GM19035 (cell line): ENCODE data around the gene ZBTB9.
A peak's percentile ranks its signal among the peaks of the same experiment; 100 is the strongest.

ENCODE experiments used
- ATAC-seq: cut with Tn5 transposase; IDR thresholded peaks from one replicate; pipeline ENCODE4 v1.9.1; 2021; ENCODE audit not compliant: unreplicated experiment

The ZBTB9 gene

GRCh38 chr6:33454009-33454946 lies at the start of gene ZBTB9:
ZBTB9 (plus strand) TSS chr6:33454576; CDS start chr6:33455101, 525 bp downstream.
- ATAC-seq: peak; percentile 96

DNA sequence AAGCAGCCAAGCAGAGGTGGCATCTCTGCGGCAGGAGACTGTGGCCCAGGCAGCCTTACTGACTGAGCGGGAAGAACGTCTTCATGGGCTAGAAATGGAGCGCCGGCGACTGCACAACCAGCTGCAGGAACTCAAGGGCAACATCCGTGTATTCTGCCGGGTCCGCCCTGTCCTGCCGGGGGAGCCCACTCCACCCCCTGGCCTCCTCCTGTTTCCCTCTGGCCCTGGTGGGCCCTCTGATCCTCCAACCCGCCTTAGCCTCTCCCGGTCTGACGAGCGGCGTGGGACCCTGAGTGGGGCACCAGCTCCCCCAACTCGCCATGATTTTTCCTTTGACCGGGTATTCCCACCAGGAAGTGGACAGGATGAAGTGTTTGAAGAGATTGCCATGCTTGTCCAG lies 49.5 kb upstream of the ZBTB9 start:
- ATAC-seq: no peak

DNA sequence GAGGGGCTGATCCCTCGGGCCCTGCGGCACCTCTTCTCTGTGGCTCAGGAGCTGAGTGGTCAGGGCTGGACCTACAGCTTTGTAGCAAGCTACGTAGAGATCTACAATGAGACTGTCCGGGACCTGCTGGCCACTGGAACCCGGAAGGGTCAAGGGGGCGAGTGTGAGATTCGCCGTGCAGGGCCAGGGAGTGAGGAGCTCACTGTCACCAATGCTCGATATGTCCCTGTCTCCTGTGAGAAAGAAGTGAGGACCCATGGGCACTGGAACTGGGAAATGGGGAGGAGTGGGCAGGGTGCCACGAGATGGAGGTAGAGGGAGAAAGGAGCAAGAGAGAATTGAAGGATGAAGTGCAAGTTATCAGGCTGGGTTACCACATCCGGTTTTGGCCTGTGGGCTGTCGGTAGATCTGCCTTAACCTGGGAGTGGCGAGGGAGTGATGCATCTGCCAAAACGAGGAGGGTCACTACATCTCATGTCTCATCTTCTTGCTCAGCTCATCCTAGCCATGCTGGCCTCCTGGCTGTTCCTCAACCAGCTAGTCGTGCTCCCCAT lies 48.9 kb upstream of the ZBTB9 start:
- ATAC-seq: no peak

GRCh38 chr6:33406126-33406525 lies 48.2 kb upstream of the ZBTB9 start:
- ATAC-seq: no peak

DNA sequence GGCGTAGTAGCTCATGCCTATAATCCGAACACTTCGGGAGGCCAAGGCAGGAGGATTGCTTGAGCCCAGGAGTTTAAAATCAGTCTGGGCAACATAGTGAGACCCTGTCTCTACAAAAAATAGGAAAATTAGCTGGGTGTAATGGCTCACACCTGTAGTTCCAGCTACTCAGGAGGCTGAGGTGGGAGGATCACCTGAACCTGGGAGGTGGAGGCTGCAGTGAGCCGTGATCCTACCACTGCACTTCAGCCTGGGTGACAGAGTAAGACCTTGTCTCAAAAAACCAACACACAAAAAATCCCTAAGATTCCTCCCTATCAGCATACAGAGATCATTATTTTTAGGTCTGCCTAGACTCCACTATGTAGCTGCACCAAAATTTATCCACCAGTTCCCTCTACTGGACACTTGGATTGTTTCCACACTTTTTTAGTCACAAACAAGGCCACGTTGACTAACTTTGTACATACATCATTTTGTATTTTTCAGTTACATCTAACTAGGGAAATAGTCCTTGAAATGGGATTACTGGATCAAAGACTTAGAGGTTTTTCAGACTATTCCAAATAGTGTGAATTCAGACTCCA lies 47.2 kb upstream of the ZBTB9 start:
- no peak for ATAC-seq

GRCh38 chr6:33410050-33410710 lies 44.2 kb upstream of the ZBTB9 start:
- ATAC-seq: peak; percentile 83

GRCh38 chr6:33410711-33411631 lies 43.4 kb upstream of the ZBTB9 start, which contains the start of gene PHF1:
PHF1 (plus strand) TSS chr6:33411014; CDS start chr6:33412264, 1,250 bp downstream.
- ATAC-seq: peak; percentile 43

DNA sequence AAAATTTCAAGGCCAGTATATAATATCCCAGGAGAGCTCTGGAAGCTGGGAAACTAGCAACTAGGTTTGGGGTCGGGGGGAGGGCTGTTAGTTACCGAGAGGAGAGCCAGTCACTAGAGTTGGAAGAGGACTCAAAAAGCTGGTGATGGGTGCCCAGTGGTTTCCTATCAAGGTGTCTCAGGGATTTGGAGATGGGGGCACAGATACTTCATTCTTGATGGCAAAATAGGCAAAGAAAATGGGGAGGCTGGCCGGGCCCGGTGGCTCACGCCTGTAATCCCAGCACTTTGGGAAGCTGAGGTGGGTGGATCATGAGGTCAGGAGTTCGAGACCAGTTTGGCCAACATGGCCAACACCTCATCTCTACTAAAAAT lies 42.8 kb upstream of the ZBTB9 start:
- no peak for ATAC-seq

DNA sequence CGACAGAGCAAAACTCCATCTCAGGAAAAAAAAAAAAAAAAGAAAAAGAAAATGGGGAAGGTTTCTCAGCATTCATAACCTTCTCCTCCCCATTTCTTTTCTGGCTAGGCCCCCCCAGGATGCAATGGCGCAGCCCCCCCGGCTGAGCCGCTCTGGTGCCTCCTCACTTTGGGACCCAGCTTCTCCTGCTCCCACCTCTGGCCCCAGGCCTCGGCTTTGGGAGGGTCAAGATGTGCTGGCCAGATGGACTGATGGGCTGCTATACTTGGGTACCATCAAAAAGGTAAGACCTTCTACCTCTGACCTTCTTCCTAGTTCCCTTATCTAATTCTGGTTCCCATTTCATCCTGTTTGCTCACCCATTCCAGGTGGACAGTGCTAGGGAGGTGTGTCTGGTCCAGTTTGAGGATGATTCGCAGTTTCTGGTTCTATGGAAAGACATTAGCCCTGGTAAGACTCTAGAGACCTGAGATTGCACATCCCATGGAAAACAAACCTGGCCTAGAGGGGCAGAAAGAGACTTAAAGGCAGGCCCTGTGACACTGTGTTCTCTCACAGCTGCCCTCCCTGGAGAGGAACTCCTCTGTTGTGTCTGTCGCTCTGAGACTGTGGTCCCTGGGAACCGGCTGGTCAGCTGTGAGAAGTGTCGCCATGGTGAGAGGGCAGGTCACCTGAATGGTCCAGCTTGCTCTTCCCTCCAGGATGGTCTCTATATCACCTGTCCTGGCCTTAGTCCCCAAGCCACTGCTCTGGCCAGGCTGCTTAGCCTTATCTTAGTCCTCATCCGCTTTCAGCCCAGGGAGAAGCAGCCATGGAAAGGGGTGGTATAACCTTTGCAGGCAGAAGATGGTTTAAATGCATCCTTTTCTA lies 42.0 kb upstream of the ZBTB9 start:
- no peak for ATAC-seq

DNA sequence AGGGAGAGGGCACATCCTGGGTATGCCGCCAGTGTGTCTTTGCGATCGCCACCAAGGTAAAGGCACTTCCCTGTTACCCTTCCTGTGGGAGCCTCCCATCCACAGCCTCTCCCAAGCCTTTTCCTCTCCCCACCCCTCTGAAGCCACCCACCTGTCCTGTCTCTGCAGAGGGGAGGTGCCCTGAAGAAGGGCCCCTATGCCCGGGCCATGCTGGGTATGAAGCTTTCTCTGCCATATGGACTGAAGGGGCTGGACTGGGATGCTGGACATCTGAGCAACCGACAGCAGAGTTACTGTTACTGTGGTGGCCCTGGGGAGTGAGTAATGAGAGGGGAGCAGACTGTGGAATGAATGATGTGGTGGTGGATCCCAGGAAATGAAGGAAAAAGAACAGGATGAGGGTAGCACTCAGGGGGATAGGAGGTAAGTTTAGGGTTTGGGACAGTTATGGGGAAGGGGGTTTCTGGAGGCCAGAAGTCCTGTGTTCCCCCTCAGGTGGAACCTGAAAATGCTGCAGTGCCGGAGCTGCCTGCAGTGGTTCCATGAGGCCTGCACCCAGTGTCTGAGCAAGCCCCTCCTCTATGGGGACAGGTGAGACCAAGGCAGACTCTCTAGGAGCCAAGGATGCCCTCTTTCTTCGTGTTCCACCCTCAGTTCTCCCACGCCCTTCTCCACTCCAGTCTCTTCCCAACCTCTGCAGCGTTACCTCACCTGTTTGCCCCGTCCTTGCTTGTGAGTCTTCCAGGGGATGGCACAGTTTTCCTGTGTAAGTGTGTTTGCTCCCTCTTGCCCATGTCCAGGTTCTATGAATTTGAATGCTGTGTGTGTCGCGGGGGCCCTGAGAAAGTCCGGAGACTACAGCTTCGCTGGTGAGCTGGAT lies 40.9 kb upstream of the ZBTB9 start:
- no peak for ATAC-seq

GRCh38 chr6:33414592-33415271 lies 39.6 kb upstream of the ZBTB9 start:
- ATAC-seq: no peak

DNA sequence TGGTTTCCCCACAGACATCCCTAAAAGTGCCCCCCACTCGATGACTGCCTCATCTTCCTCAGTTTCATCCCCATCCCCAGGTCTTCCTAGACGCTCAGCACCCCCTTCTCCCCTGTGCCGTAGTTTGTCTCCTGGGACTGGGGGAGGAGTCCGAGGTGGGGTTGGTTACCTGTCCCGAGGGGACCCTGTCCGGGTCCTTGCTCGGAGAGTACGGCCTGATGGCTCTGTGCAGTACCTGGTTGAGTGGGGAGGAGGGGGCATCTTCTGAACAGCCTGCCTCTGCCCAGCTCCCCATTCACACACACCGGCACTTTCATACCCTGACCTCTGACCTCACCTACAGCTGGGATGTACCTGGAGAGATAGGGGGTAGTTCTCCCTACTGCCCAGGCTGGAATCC lies 38.5 kb upstream of the ZBTB9 start:
- ATAC-seq: no peak

DNA sequence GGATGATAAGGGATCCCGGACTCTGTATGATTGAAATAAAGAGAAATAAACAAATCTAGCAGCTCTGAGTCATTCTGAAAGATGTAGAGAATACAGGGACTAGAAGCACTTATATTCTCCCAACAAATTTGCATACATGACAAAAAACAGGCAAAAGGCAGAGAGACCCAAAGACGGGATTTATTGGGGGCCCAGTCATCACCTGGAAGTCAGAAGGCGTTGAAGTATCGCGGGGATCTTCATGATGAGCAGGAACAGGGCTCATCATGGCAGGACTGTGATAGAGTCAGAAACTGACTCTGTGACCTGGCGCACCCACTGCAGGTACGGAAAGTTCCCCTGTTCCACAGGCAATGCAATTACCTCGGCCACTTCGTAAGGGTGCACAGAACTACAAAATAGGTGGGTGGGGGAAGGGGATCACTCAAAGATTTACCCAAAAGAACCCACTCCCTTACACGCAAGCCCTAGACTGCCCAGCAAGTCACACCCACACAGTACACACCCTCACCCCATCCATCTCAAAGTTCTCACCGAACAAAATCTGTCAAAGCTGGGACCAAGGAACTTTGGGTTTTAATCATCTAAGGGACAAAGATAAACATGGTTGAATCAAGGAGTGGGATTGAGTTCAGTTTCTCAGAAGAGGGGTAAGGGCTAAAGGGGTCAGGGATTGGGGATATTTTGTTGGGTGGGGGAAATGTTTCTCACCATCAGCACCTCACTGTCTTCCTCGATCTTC lies 37.8 kb upstream of the ZBTB9 start:
- ATAC-seq: no peak

DNA sequence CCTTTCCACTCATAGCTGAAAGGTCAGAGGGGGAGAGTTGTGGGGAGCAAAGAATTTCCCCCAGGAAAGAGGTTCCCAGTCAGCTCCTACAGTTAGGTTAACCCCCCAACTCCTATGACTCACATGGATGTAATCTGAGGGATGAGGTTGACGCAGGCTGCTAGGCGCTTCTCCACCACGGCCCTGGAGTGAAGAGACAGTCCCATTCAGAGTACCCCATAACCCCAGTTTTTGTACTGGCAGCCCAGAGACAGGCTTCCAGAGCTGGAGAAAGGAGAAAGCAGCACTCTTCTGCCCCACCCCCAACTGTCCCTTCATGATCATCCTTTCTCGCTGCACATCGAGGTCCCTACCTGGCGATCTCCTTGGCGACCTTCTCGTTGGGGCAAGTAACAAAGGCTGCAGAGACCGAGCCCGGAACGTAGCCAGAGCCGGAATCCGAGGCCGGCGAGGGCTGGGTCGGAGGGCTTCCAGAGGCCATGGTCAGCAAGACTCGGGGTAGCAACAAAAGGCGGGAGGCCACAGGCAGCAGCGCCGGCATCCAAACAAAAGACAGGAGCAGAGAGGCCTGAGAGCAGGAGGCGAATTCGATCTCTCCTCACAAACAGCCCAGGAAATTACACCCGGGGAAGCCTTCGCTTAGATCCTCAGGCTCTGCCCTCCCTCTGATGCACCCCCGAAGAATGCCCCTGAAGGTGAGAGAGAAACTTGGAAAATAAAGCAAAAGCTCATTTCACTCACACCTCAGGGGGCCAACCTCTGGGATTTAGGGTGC lies 37.1 kb upstream of the ZBTB9 start:
- no peak for ATAC-seq

DNA sequence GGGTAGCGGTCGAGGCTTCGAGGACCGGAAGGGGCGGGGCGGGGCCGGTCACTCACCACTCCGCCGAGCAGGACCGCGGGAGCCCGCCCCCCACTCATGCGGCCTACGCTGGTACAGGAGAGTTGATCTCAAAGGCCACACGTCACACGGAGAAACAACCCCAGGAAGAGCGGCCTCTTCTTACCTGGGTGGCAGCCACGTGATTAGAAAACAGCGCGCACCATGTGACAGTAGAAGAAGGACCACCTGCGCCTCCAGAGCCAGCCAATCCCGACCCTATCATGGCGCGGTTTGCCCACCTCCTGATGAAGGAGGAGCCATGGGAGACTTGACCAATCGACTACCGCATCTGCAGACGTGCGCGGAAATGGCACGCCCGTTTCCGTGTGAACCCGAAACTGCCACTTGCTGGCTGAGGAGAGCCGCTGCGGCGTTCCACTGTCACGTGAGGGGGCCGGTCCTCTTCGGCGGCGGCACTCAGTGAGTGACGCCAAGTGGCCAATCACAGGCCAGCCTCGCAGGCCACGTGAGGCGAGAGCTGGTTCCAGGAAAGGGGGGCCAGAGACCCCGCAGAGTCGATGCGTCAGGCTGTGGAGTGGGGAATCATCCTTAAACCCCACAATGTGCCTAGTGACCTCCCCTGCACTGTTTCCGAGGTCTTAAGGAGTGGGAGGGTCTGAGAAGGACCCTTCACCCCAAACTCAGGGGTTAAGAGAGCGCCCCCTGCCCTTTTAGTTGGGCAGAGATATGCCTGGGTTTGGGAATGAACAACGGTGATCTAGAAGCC lies 36.3 kb upstream of the ZBTB9 start, which contains the start of gene CUTA:
Gene CUTA (minus strand): TSS at position 205 of the 787 bp plus-strand sequence. CDS start 107 bp downstream, at position 98.
- peak; percentile 88 for ATAC-seq
